ENCODE data around the gene ZDHHC1.

ZDHHC1 gene

DNA sequence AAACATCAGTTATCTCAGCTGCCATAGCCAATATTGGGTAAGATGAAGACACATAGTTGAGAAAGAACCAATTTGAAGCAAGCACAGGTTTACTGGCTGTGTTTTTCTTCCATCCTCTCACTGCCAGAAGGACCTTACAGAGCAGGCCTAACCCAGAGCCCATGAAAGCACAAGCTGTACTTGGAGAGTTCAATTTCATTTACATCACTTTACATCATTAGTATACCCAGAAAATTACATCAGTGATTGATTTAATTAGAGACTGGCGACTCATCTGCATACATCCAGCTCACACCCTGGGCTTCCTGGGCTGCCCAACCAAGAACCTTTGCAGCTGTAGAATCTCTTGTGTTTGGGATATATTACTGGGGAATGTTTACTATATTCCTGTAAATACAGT is 66.0 kb downstream of the ZDHHC1 start:
- FAIRE-seq = no peak

DNA sequence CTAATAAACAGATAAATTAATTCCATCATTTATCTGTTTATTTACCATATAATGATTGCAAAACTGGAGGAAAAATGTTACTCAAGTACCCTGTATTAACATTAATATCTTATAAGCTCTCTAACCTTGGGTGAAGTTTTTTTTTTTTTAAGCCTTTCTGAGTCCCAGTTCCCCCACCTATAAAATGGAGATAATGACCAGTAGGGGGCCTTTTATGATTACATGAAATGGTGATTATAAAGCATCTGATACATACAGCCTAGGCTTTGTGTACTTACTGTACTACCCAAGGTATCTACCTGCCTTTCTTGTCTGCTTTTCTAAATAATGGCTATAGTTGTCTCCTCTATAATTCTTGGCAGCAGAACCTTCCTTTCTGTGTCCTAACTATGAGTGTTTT is 67.1 kb downstream of the ZDHHC1 start:
- FAIRE-seq = no peak

DNA sequence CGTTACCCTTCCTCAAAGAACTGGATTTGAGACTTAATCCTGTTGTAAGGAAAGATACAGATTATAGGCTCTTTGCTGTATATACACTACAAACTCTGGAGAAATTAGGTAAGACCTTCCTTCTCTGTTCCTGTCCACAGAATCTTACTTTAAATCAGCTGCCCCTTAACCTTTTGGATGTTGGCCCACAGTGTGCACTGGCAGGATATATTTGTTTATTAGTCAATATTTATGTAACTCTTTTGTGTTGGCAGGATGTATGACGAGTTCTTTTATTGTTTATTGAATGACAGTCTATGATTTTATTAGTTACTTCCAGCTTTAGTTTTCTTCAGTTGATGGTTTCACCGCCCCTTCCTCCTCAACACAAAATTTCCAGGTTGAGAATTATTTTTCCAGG is 69.9 kb downstream of the ZDHHC1 start:
- no peak for FAIRE-seq

DNA sequence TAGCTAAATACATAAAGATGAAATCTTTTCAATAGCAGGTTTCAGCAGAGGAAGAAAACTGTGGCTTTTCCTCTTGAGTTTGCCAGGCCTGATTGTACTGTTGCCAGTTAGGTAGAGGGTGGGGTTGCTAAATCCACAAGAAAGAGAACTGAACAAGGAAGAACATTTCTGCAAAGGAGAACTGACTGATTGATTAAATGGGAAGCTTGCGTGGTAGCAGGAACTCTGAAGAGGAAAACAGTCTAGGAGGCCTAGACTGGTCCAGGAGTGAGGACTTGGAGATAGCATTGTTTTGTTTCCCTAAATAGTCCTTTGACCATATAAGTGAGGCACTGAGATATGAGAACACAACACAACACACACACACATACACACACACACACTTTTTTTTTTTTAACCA is 70.9 kb downstream of the ZDHHC1 start:
- FAIRE-seq = no peak
